Measurements from ENCODE around the gene CD82.
A peak's percentile ranks its signal among the peaks of the same experiment; 100 is the strongest.

CD82 gene

GRCh38 chr11:44575962-44576361 lies 10.5 kb downstream of the CD82 start:
- DNase-seq (ENCODE audit: low read depth in 3 of 3) = no peak

DNA sequence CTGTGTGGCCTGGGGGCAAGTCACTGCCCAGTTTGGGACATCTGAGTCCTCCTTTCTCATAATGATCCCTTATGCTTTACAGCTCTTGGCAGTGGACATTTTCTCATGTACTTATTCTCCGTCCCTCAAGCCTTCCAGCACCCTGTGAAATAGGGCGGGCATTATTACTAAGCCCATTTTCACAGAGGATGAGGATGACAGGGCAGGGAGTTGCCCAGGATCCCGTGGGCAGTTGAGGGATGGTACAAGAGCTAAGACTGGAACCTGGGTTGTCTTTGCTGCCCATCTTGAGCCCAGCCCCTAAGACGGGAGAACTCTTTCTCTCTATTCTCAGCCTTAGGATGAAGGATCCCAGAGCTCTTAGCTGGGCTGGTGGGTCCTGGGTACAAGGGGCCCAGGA lies 11.2 kb downstream of the CD82 start:
- DNase-seq (ENCODE audit: low read depth in 3 of 3) = no peak

DNA sequence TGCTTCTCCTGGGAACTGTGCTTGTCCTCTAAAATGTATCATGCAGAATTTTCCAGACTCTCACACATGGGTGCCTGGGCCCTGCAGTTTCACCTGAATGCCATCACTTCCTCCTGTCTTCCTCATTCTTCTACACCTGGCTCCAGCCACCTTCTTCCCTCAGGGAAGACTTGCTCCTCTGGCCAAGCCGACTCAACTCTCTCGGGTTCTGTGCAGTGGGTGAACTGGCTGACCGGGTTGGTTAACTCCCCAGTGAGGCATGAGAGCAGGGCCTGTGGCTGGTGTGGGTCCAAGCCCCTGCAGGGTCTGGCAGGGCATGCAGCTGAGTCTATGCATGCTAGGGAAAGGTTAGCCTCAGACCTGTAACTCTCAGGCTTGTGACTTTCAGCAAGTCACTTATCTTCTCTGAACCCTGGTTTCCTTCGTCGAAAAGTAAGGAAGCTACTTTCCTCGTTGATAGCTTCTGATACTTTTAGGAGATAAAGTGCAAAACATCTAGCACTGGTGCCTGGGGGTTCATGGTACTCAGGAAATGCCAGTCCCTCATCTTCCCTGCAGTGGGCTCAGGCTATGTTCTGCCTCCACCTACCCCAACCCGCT lies 11.9 kb downstream of the CD82 start:
- no peak for DNase-seq (ENCODE audit: low read depth in 3 of 3)

GRCh38 chr11:44578279-44578678 lies 12.8 kb downstream of the CD82 start:
- DNase-seq (ENCODE audit: low read depth in 3 of 3) = no peak

DNA sequence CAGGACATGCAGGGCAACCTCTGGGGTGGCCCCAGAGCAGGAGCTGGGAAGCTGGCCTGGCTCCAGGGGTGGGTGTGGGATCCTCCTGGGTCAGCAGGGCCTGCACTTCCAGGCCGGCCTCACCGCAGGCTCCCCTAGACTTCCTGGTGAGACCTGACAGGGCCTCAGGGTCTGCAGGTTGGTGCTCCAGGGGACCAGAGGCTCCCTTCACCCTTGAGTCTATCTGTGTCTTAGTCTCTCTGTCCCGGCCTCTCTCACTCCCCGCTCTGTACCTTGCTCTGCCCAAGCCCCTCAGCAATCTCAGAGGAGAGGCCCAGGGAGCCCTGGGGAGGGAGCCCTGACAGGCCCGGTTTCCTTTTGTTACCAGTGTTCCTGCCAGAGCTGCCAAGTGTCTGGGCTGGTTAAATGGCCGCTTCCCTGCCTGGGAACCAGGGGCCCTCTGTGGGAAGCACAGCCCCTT lies 13.9 kb downstream of the CD82 start:
- no peak for DNase-seq (ENCODE audit: low read depth in 3 of 3)

GRCh38 chr11:44580701-44581100 lies 15.2 kb downstream of the CD82 start:
- no peak for DNase-seq (ENCODE audit: low read depth in 3 of 3)

DNA sequence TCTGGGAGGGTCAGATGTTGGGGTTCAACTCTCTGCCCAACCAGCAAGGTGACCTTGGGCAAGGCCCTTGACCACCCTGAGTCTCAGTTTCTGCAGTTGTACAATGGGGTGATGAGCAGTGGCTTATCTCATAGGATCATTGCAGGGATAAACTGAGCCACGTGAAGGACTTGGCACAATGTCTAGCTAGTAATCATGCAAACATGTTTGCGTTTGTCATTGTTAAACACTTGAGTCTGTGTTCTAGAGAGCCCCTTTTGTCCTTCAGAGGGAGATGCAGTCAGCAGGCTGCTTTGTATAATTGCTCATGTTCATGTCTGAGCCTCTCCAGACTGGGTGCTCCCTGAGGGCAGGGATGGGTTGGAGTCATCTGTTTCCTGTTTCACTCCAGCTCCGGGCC lies 15.8 kb downstream of the CD82 start:
- no peak for DNase-seq (ENCODE audit: low read depth in 3 of 3)

DNA sequence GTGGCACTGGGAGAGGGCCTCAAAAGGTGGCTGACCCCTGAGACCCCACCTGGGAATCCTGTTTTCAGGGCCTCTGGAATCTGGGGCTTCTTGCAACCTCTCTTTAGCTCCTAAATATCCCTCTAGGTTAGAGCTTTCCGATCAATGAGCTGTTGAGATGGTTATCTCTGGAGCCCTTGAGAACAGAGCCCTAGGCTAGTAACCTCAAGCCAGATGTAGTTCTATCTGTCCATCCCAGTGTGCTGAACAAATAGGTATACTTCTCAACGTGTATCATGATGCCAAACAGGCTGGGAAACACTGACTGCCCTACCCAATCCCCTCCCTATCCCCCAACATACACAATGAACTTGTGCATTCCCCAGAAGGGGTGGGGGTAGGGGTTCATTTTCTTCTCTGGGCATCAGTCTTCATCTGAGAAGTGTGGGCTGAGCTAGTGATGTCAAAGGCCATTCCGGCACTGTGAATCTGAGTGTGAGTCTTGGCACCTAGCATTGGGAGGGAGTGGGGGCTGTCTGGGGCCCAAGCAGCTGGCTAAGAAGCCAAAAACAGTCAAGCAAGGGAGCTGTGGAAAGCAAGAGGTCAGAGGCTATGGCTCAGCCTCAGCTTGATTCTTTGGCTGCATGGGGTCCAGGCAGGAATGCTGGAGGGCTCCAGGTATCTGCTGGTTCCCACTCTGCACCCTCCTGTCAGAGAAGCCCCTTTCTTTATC lies 17.3 kb downstream of the CD82 start:
- DNase-seq (ENCODE audit: low read depth in 3 of 3) = no peak

DNA sequence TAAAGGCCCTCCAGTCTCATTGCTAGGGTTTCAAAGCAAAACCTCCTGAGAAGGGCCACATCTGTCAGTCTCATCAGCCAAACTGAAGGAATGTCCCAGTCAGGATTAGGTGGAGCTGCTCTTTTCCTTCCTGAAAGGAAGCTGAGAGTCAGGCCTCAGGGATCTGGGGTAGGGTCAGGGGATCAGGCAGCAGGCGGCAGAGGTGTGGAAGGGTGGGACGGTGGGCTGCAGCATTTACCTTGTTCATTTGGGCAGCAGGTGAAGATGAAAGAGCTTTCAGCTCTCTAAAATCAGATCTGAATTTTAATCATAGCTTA lies 17.8 kb downstream of the CD82 start:
- DNase-seq (ENCODE audit: low read depth in 3 of 3) = no peak

GRCh38 chr11:44585421-44585820 lies 20.0 kb downstream of the CD82 start:
- no peak for DNase-seq (ENCODE audit: low read depth in 3 of 3)

GRCh38 chr11:44589301-44589700 lies 23.8 kb downstream of the CD82 start:
- DNase-seq (ENCODE audit: low read depth in 3 of 3) = no peak

DNA sequence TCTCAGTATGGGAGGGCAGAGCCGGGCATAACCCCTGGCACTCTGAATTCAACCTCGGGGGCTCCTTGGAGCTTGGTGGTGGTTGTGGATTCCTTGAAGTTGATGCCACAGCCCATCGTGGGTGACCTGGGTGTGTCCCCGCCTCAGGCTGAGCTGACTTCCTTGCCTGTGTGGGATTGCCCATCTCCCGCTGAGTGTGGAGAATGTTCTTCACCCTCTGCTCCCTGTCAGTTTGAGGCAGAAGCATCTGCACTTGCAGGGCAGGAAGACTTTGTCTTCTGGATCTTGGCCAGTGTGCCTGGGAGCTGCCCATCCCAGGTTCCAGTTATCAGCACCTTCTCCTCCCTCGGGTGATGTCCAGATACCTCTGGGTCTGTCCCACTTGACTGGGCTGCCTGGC lies 25.3 kb downstream of the CD82 start:
- DNase-seq (ENCODE audit: low read depth in 3 of 3) = no peak

DNA sequence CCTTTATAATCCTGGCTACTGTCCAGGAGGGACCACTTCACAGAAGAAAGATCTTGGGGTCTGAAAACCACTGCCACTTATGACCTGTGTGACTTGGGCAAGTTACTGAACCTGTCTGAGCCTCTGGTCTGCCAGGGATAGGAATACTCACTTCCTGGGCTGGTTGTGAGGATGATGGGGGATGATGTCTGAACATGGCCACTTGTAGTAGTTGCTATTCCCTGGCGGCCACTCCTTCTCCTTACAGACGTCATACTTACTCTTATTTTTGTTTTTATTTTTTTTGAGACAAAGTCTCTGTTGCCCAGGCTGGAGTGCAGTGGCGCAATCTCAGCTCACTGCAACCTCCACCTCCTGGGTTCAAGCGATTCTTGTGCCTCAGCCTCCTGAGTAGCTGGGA lies 26.1 kb downstream of the CD82 start:
- DNase-seq (ENCODE audit: low read depth in 3 of 3) = no peak

GRCh38 chr11:44592125-44592940 lies 26.9 kb downstream of the CD82 start:
- no peak for DNase-seq (ENCODE audit: low read depth in 3 of 3)

GRCh38 chr11:44593251-44593650 lies 27.8 kb downstream of the CD82 start:
- no peak for DNase-seq (ENCODE audit: low read depth in 3 of 3)

DNA sequence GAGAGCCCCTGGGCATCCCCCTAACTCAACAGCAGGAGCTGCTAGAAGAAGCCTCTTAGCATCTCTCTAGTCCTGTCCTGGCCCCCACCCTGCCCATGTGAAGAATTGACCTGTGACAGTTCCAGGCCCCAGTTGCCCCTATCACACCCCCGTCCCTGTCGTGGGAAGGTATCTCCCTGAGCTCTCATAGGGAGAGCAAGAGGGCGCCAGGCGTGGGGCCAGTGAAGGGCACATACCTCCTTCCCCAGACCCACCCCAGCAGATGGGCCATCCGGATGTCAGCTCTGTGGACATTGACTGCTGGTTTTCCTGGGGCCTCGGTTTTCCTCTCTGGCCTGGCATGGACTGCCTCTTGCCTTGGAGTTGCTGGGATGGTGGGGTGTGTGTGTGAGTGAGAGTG lies 29.5 kb downstream of the CD82 start:
- no peak for DNase-seq (ENCODE audit: low read depth in 3 of 3)

DNA sequence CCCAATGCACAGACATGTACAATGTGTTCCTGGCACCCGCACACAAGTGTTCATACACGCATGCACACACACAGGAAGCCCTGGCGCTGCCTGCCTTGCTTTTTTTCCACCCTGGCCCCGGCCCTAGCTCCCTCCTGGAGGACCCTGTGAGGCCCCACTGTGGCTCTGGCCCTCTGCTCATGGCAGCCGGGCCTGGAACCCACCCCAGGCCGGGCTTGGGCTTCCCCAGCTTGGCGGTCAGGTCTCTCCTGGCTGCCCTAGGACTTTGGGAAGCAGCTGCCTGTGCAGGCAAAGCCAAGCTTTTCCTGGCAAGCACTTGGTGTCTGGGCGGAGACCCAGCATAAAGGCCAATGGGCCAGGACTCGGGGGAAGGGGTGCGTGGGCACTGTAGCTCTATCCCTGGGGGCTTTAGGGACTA lies 30.5 kb downstream of the CD82 start:
- no peak for DNase-seq (ENCODE audit: low read depth in 3 of 3)

DNA sequence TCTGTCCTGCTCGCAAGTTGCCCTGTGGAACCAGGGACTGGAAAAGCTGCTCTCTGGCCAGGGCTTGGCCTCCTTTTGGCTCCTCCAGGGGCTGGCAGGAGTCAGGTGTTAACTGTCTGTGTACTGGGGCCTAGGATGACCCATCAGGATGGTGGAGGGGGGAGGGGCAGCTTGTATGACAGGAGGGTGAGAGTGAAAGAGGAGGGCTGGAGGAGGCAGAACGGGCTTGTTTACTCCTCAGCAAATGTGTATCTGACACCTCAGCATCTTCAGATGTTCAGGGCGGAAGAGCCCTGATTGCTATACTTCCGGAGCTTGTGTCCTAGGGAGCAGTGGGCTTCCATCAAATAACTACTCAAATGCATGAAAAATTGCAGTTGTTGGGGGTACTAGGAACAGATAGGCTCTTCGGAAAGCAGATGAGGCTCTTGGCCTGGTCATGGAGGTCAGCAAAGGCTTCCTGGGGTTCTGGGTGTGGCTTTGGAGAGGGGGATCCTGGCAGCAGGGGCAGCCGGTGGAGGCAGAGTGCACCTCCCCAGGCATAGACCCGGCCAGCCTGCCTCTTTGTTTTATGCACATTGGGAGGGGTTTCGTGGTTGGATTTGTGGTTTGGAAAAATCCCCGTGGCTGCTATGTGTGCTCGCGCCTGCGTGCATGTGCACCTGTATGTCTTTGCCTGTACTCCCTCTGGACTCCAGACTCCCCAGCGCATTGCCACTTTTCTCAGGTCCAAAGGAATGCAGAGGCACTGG lies 31.2 kb downstream of the CD82 start:
- peak; percentile 47 to 73 (median 53) for DNase-seq (ENCODE audit: low read depth in 3 of 3)

GRCh38 chr11:44597358-44598012 lies 32.0 kb downstream of the CD82 start:
- no peak for DNase-seq (ENCODE audit: low read depth in 3 of 3)

- DNase-seq (ENCODE audit: low read depth in 3 of 3) = no peak
Measured at GRCh38 chr11:44598831-44599230, 33.4 kb downstream of the CD82 start.

DNA sequence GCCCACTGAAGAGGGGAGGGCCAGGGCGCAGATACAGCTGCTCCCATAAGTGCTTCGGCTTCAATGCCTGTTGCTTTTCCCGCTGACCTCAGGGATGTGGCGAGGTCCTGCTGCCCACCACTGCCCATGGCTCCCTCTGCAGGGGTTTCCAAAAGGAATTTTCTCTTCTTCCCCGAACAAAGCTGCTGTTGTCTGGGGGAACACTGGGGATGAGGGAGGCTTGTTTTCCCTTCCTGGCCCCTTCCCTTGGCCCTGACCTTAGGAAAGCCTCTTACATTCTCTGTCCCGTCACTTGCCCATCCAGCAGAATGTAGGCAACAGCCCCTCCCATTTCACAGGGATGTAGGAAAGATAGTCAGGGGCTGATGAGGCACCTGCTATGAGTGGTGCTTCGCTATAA lies 34.8 kb downstream of the CD82 start:
- no peak for DNase-seq (ENCODE audit: low read depth in 3 of 3)

Data from stimulated activated CD4-positive, alpha-beta T cell treated with anti-CD3 and anti-CD28 coated beads, TNF-alpha, amount 100 ng/mL, for 24 hours (primary cell).